Fibroblast of villous mesenchyme (primary cell): ENCODE results near the gene COG3. TPM values are rescaled to one million over a fixed set of nuclear protein-coding genes. Genes with fewer than 3 reads are reported as not detected.

ENCODE experiments used
- DNase-seq: peaks from one replicate; pipeline ENCODE4 v3.0.0-alpha.2; 2010; ENCODE audit warnings: low read depth
- H3K4me3 ChIP-seq: 2 replicates; pipeline ENCODE4 v1.5.1; 2011; ENCODE audit warnings: low read depth, mild to moderate bottlenecking, low read length
- CTCF ChIP-seq: IDR thresholded peaks from 2 replicates; pipeline ENCODE4 v1.5.1; 2012; ENCODE audit warnings: low read depth, mild to moderate bottlenecking, low read length; ENCODE audit not compliant: insufficient read depth
- total RNA-seq: library from RNA; depleted of rRNA; stranded (reverse); fragments of >200 nt; gene quantifications from 2 replicates; pipeline ENCODE4 v1.2.3, GENCODE V29; 2012

COG3 gene
- total RNA-seq, 1 donor: 41.0 TPM

GRCh38 chr13:45522571-45522970 is 57.8 kb downstream of the COG3 start:
- H3K4me3 ChIP-seq: no peak overlapping the region
- no peak for TF ChIP-seq CTCF
- DNase-seq: peak; percentile 70

GRCh38 chr13:45527699-45528462 is 63.1 kb downstream of the COG3 start:
- TF ChIP-seq CTCF: no peak
- DNase-seq: peak; percentile 66
- no peak overlapping the region for H3K4me3 ChIP-seq

- no peak for DNase-seq
Observed at GRCh38 chr13:45529758-45530157, 65.0 kb downstream of the COG3 start.

GRCh38 chr13:45534604-45535003 is 69.9 kb downstream of the COG3 start:
- TF ChIP-seq CTCF: no peak
- DNase-seq: no peak
- no peak overlapping the region for H3K4me3 ChIP-seq

More at GRCh38 chr13:45529758-45530157, 65.0 kb downstream of the COG3 start:
- no peak overlapping the region for H3K4me3 ChIP-seq
- no peak for TF ChIP-seq CTCF

GRCh38 chr13:45536224-45536623 is 71.5 kb downstream of the COG3 start:
- no peak for DNase-seq
- TF ChIP-seq CTCF: no peak
- no peak overlapping the region for H3K4me3 ChIP-seq

GRCh38 chr13:45537516-45537915 is 72.8 kb downstream of the COG3 start:
- no peak for DNase-seq
- no peak for TF ChIP-seq CTCF
- no peak overlapping the region for H3K4me3 ChIP-seq

GRCh38 chr13:45538382-45538781 is 73.6 kb downstream of the COG3 start:
- TF ChIP-seq CTCF: no peak
- DNase-seq: no peak
- H3K4me3 ChIP-seq: no peak overlapping the region
